ENCODE results near the gene TBL1Y.

GRCh38 chrY:6931779-6932396 is 21.4 kb downstream of the TBL1Y start:
- TF ChIP-seq CTCF (IDR thresholded peaks at IDR 0.05) (no peak), POLR2A (IDR thresholded peaks at IDR 0.05) (no peak)
